ENCODE results near the gene GALNT17.

Gene GALNT17

DNA sequence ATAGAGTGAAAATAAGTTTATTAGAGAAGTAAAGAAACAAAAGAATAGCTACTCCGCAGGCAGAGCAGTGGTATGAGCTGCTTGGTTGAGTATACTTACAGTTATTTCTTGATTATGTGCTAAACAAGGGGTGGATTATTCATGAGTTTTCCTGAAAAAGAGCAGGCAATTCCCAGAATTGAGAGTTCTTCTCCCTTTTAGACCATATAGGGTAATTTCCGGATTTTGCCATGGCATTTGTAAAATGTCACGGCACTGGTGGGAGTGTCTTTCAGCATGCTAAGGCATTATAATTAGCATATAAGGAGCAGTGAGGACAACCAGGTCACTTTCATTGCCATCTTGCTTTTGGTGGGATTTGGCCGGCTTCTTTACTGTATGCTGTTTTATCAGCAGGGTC is 25.7 kb upstream of the GALNT17 start:
- no peak for DNase-seq
- H3K36me3 ChIP-seq (replicated peaks; ENCODE audit: insufficient read depth, low read length) = no peaks in the 10 kb centered on the region
- no peaks in the 10 kb centered on the region for H3K9me3 ChIP-seq (replicated peaks; ENCODE audit: insufficient read depth, low read length)
- no peaks in the 10 kb centered on the region for H4K20me1 ChIP-seq (ENCODE audit: insufficient read depth, low read length)
- no peaks in the 10 kb centered on the region for H3K79me2 ChIP-seq (ENCODE audit: low read length)
- no peaks in the 10 kb centered on the region for H3F3A ChIP-seq (ENCODE audit: insufficient read depth, low read length)
- no peaks in the 10 kb centered on the region for H3K4me1 ChIP-seq (ENCODE audit: low read length)
- H3K4me2 ChIP-seq (ENCODE audit: low read depth, low read length) = no peak overlapping the region
- no peaks in the 10 kb centered on the region for H3K27me3 ChIP-seq (replicated peaks; ENCODE audit: insufficient read depth, low read length)
- TF ChIP-seq, protein P1, sequence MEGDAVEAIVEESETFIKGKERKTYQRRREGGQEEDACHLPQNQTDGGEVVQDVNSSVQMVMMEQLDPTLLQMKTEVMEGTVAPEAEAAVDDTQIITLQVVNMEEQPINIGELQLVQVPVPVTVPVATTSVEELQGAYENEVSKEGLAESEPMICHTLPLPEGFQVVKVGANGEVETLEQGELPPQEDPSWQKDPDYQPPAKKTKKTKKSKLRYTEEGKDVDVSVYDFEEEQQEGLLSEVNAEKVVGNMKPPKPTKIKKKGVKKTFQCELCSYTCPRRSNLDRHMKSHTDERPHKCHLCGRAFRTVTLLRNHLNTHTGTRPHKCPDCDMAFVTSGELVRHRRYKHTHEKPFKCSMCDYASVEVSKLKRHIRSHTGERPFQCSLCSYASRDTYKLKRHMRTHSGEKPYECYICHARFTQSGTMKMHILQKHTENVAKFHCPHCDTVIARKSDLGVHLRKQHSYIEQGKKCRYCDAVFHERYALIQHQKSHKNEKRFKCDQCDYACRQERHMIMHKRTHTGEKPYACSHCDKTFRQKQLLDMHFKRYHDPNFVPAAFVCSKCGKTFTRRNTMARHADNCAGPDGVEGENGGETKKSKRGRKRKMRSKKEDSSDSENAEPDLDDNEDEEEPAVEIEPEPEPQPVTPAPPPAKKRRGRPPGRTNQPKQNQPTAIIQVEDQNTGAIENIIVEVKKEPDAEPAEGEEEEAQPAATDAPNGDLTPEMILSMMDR (IDR thresholded peaks at IDR 0.05; ENCODE audit: low read length) = no peak
- TF ChIP-seq EZH2phosphoT487 (IDR thresholded peaks at IDR 0.05; ENCODE audit: low read length) = no peak
- no peak for TF ChIP-seq EZH2 (optimal IDR thresholded peaks at IDR 0.05; ENCODE audit: low read depth, low read length)
- H3K27ac ChIP-seq (ENCODE audit: low read length) = no peak overlapping the region
- H2AFZ ChIP-seq (ENCODE audit: low read length) = no peak overlapping the region
- no peak overlapping the region for H3K4me3 ChIP-seq (ENCODE audit: low read length)
- no peaks in the 10 kb centered on the region for H3K9me2 ChIP-seq (replicated peaks; ENCODE audit: insufficient read depth, low read length)
- no peak overlapping the region for H3K9ac ChIP-seq (ENCODE audit: low read length)

DNA sequence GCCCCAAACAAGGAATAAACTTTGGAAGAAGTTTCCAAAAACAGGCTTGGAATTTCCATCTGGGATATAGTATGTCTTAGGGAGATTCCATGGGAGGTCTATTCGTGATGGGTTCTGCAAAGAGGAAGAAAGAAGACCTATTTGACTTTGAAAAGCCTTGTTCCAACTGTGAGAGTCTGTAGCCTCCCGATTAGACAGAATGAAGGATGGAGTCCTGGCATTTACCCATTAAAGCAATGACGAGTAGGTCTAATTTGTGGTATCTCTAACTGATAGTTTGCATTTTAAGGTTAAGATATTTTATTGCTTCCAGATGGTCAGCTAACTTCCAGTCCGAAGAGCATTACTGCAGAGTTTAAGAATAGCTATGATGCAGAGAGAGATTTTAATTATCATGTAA is 19.5 kb upstream of the GALNT17 start:
- no peak overlapping the region for H3K27ac ChIP-seq (ENCODE audit: low read length)
- H4K20me1 ChIP-seq (ENCODE audit: insufficient read depth, low read length) = no peaks in the 10 kb centered on the region
- no peaks in the 10 kb centered on the region for H3K9me3 ChIP-seq (replicated peaks; ENCODE audit: insufficient read depth, low read length)
- no peaks in the 10 kb centered on the region for H3K4me1 ChIP-seq (ENCODE audit: low read length)
- H3K79me2 ChIP-seq (ENCODE audit: low read length) = no peaks in the 10 kb centered on the region
- TF ChIP-seq, protein P1 (IDR thresholded peaks at IDR 0.05; ENCODE audit: low read length) = no peak
- TF ChIP-seq EZH2phosphoT487 (IDR thresholded peaks at IDR 0.05; ENCODE audit: low read length) = no peak
- TF ChIP-seq EZH2 (optimal IDR thresholded peaks at IDR 0.05; ENCODE audit: low read depth, low read length) = no peak
- DNase-seq = no peak
- no peak overlapping the region for H3K4me2 ChIP-seq (ENCODE audit: low read depth, low read length)
- no peak overlapping the region for H2AFZ ChIP-seq (ENCODE audit: low read length)
- no peaks in the 10 kb centered on the region for H3K27me3 ChIP-seq (replicated peaks; ENCODE audit: insufficient read depth, low read length)
- no peak overlapping the region for H3K9ac ChIP-seq (ENCODE audit: low read length)
- H3F3A ChIP-seq (ENCODE audit: insufficient read depth, low read length) = no peaks in the 10 kb centered on the region
- H3K36me3 ChIP-seq (replicated peaks; ENCODE audit: insufficient read depth, low read length) = no peaks in the 10 kb centered on the region
- no peaks in the 10 kb centered on the region for H3K9me2 ChIP-seq (replicated peaks; ENCODE audit: insufficient read depth, low read length)
- no peak overlapping the region for H3K4me3 ChIP-seq (ENCODE audit: low read length)

DNA sequence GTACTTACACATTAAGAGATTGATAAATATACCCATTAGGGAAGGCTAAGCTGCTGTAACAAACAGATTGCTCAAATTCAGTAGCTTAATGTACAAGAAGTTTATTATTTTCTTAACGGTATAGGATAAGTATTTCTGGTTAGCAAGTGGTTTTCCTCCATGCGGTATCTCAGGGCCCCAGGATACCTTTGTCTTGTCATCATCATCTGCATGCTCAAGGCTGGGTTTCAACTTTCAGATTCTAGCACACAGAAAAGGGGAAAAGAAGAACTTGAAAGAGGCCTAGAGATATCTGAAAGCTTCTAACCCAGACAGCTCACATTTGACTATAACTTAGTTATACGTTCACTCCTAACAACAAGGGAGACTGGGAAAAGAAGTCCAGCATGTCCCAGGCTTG is 11.8 kb upstream of the GALNT17 start:
- H3K9me2 ChIP-seq (replicated peaks; ENCODE audit: insufficient read depth, low read length) = no peaks in the 10 kb centered on the region
- H3F3A ChIP-seq (ENCODE audit: insufficient read depth, low read length) = no peaks in the 10 kb centered on the region
- no peak overlapping the region for H3K9ac ChIP-seq (ENCODE audit: low read length)
- H3K79me2 ChIP-seq (ENCODE audit: low read length) = no peaks in the 10 kb centered on the region
- H3K27me3 ChIP-seq (replicated peaks; ENCODE audit: insufficient read depth, low read length) = no peaks in the 10 kb centered on the region
- H3K27ac ChIP-seq (ENCODE audit: low read length) = no peak overlapping the region
- H3K9me3 ChIP-seq (replicated peaks; ENCODE audit: insufficient read depth, low read length) = no peaks in the 10 kb centered on the region
- TF ChIP-seq EZH2 (optimal IDR thresholded peaks at IDR 0.05; ENCODE audit: low read depth, low read length) (no peak), EZH2phosphoT487 (IDR thresholded peaks at IDR 0.05; ENCODE audit: low read length) (no peak)
- TF ChIP-seq, protein P1 (IDR thresholded peaks at IDR 0.05; ENCODE audit: low read length) = no peak
- no peak overlapping the region for H2AFZ ChIP-seq (ENCODE audit: low read length)
- H3K4me2 ChIP-seq (ENCODE audit: low read depth, low read length) = no peak overlapping the region
- no peaks in the 10 kb centered on the region for H3K36me3 ChIP-seq (replicated peaks; ENCODE audit: insufficient read depth, low read length)
- H3K4me1 ChIP-seq (ENCODE audit: low read length) = no peaks in the 10 kb centered on the region
- H3K4me3 ChIP-seq (ENCODE audit: low read length) = no peak overlapping the region
- H4K20me1 ChIP-seq (ENCODE audit: insufficient read depth, low read length) = no peaks in the 10 kb centered on the region
- DNase-seq = no peak
